Prostate gland (tissue), 2 donors: ENCODE measurements around the gene FAP.

ENCODE experiments used
- CTCF ChIP-seq, 4 experiments: fragments of 200-600 bp in 2 of 4; fragments of 450-650 bp in 2 of 4; sonication (generic) in 2 of 4; IDR thresholded peaks; 1 replicate in 3 of 4; 2 replicates in 1 of 4; pipeline ENCODE4 v1.5.1; 2016 to 2019; ENCODE audit warnings: antibody characterized with exemption in 4 of 4, mild to moderate bottlenecking in 2 of 4, moderate library complexity in 2 of 4
- POLR2A ChIP-seq: fragments of 450-650 bp; IDR thresholded peaks from one replicate; pipeline ENCODE4 v1.6.1; 2016; ENCODE audit warnings: antibody characterized with exemption, mild to moderate bottlenecking
- POLR2AphosphoS5 ChIP-seq: sonication (generic); formaldehyde crosslinking; IDR thresholded peaks from one replicate; pipeline ENCODE4 v1.6.1; 2017; ENCODE audit warnings: antibody characterized with exemption

- TF ChIP-seq POLR2A: no peak
- no peak for TF ChIP-seq CTCF (IDR thresholded peaks at IDR 0.05)
- TF ChIP-seq POLR2AphosphoS5: no peak
These were observed 18.0 kb upstream of the FAP start for GRCh38 chr2:162261032-162261945.
